HepG2 (cell line): ENCODE data around the gene SUOX. TPM values are rescaled to one million over a fixed set of nuclear protein-coding genes. Genes with fewer than 3 reads are reported as not detected.

Experiments used
- CCAR2 ChIP-seq: fragments of 200-400 bp; formaldehyde crosslinking; optimal IDR thresholded peaks from 2 replicates; pipeline ENCODE3; 2018; ENCODE audit warnings: low read depth, mild to moderate bottlenecking, low read length, moderate library complexity
- CSRNP2 ChIP-seq: sonication (generic); formaldehyde crosslinking; conservative IDR thresholded peaks from 2 replicates; pipeline ENCODE4 v1.8.0; 2022; ENCODE audit warnings: low read depth, missing genetic modification reagents
- ELF4 ChIP-seq: sonication (generic); formaldehyde crosslinking; IDR thresholded peaks from 2 replicates; pipeline ENCODE4 v1.5.0; 2020; ENCODE audit warnings: missing genetic modification reagents, mild to moderate bottlenecking, moderate library complexity, borderline replicate concordance
- GZF1 ChIP-seq: sonication (generic); formaldehyde crosslinking; IDR thresholded peaks from 2 replicates; pipeline ENCODE4 v1.5.1; 2020; ENCODE audit warnings: mild to moderate bottlenecking, missing genetic modification reagents
- JUN ChIP-seq: sonication (generic); formaldehyde crosslinking; IDR thresholded peaks from 2 replicates; pipeline ENCODE4 v1.4.0; 2020; ENCODE audit warnings: mild to moderate bottlenecking, missing genetic modification reagents
- JUNB ChIP-seq: sonication (generic); formaldehyde crosslinking; IDR thresholded peaks from 2 replicates; pipeline ENCODE4 v1.8.0; 2022; ENCODE audit warnings: missing genetic modification reagents, mild to moderate bottlenecking, borderline replicate concordance
- PHF21A ChIP-seq: sonication (generic); formaldehyde crosslinking; IDR thresholded peaks from 2 replicates; pipeline ENCODE4 v1.5.0; 2020; ENCODE audit warnings: mild to moderate bottlenecking, missing genetic modification reagents
- ZBTB14 ChIP-seq: sonication (generic); formaldehyde crosslinking; IDR thresholded peaks from 2 replicates; pipeline ENCODE4 v1.4.0; 2020; ENCODE audit warnings: missing genetic modification reagents
- ZHX2 ChIP-seq, 2 experiments: sonication (generic) in 1 of 2; formaldehyde crosslinking in 1 of 2; IDR thresholded peaks; 2 replicates each; pipeline versions ENCODE4 v1.6.1 to v1.9.0; 2014 to 2022; ENCODE audit warnings: antibody characterized with exemption in 1 of 2, borderline replicate concordance in 1 of 2, inconsistent platforms in 1 of 2, low read depth in 1 of 2, missing genetic modification reagents in 1 of 2
- ZKSCAN8 ChIP-seq: IDR thresholded peaks from 2 replicates; pipeline ENCODE4 v1.6.1; 2016; ENCODE audit warnings: borderline replicate concordance, missing genetic modification reagents, missing compliant biosample characterization
- ZMAT3 ChIP-seq: sonication (generic); formaldehyde crosslinking; conservative IDR thresholded peaks from 2 replicates; pipeline ENCODE4 v1.7.0; 2021; ENCODE audit warnings: missing genetic modification reagents
- ZNF207 ChIP-seq: fragments of 450-650 bp; IDR thresholded peaks from 2 replicates; pipeline ENCODE4 v1.6.1; 2016; ENCODE audit warnings: antibody characterized with exemption, borderline replicate concordance
- ZNF263 ChIP-seq: sonication (generic); formaldehyde crosslinking; IDR thresholded peaks from 2 replicates; pipeline ENCODE4 v1.4.0; 2020; ENCODE audit warnings: missing genetic modification reagents
- ZNF276 ChIP-seq: sonication (generic); formaldehyde crosslinking; IDR thresholded peaks from 2 replicates; pipeline ENCODE4 v1.4.0; 2020; ENCODE audit warnings: mild to moderate bottlenecking, low read depth, missing genetic modification reagents
- ZNF543 ChIP-seq: sonication (generic); formaldehyde crosslinking; IDR thresholded peaks from 2 replicates; pipeline ENCODE4 v1.4.0; 2020; ENCODE audit warnings: mild to moderate bottlenecking, missing genetic modification reagents
- ZNF556 ChIP-seq: sonication (generic); formaldehyde crosslinking; IDR thresholded peaks from 2 replicates; pipeline ENCODE4 v1.4.0; 2020; ENCODE audit warnings: mild to moderate bottlenecking, missing genetic modification reagents, borderline replicate concordance
- ZNF781 ChIP-seq: sonication (generic); formaldehyde crosslinking; IDR thresholded peaks from 2 replicates; pipeline ENCODE4 v1.5.1; 2020; ENCODE audit warnings: borderline replicate concordance, mild to moderate bottlenecking, missing genetic modification reagents; ENCODE audit errors: not compliant biosample characterization
- polyA plus RNA-seq, 8 experiments: library from polyadenylated mRNA; depleted of rRNA in 3 of 8; stranded (reverse) in 7 of 8; unstranded in 1 of 8; fragments of >200 nt; fragmentation: Illumina TruSeq in 4 of 8; extraction: Trizol in 4 of 8; gene quantifications; 2 replicates each; pipeline versions ENCODE4 v1.2.1 to v1.2.3, GENCODE V29; 2011 to 2016; ENCODE audit warnings: low read depth in 4 of 8, missing spikeins in 1 of 8, mixed read lengths in 1 of 8; ENCODE audit not compliant: insufficient read depth in 1 of 8
- total RNA-seq, 5 experiments: library from RNA; depleted of rRNA; stranded (reverse); fragments of >200 nt; fragmentation: Illumina TruSeq; extraction: Trizol; gene quantifications; 2 replicates each; pipeline ENCODE4 v1.2.3, GENCODE V29; 2016; ENCODE audit warnings: low read depth in 1 of 5

Gene SUOX
- total and polyA plus RNA-seq, 2 of the 13 experiments (the other 11 are each of a cell fraction or from before 2014, with no cell fraction given) = 23.9 to 25.9 TPM

- no peak for TF ChIP-seq ZKSCAN8 (CRISPR knock-in tag)
- no peak for TF ChIP-seq ZBTB14
- no peak for TF ChIP-seq JUNB (CRISPR knock-in tag)
- no peak for TF ChIP-seq ZMAT3 (CRISPR knock-in tag)
- no peak for TF ChIP-seq ZNF781 (CRISPR knock-in tag)
- TF ChIP-seq ZNF543 = no peak
- no peak for TF ChIP-seq GZF1 (CRISPR knock-in tag)
- TF ChIP-seq ZNF556 = no peak; the same call in 1 of the 2 replicates
- no peak for TF ChIP-seq ZHX2 (IDR thresholded peaks at IDR 0.05; ENCODE audit: low read depth)
- TF ChIP-seq ZHX2 (CRISPR knock-in tag; IDR thresholded peaks at IDR 0.05; ENCODE audit: borderline replicate concordance) = no peak
- TF ChIP-seq CCAR2 = no peak
- TF ChIP-seq PHF21A (CRISPR knock-in tag) = peak; percentile 31; the same call in 1 of the 2 replicates
- TF ChIP-seq ZNF263 (CRISPR knock-in tag) = no peak
- no peak for TF ChIP-seq ZNF276 (CRISPR knock-in tag)
- no peak for TF ChIP-seq CSRNP2 (CRISPR knock-in tag)
- TF ChIP-seq ZNF207 = no peak
- no peak for TF ChIP-seq ELF4 (CRISPR knock-in tag)
- no peak for TF ChIP-seq JUN (CRISPR knock-in tag)
These were observed 30.4 kb upstream of the SUOX start, which contains the start of gene CDK2 (continued) for GRCh38 chr12:55966408-55967281.
